HFFc6 (cell line): Measurements from ENCODE around the gene COA8. TPM values are rescaled to one million over a fixed set of nuclear protein-coding genes. Genes with fewer than 3 reads are reported as not detected.

Experiments
- DNase-seq: peaks from one replicate; pipeline ENCODE4 v3.0.0-alpha.2; 2018
- H3K27ac Mint-ChIP-seq: 2 replicates; pipeline ENCODE4 v1.8.0; 2020; ENCODE audit warnings: mild to moderate bottlenecking, mixed read lengths
- H3K27me3 Mint-ChIP-seq: 2 replicates; pipeline ENCODE4 v1.8.0; 2021; ENCODE audit warnings: mild to moderate bottlenecking, moderate library complexity, mixed read lengths; ENCODE audit not compliant: insufficient read depth
- H3K36me3 Mint-ChIP-seq: 2 replicates; pipeline ENCODE4 v1.8.0; 2021; ENCODE audit warnings: low read depth, mixed read lengths
- H3K4me1 Mint-ChIP-seq: 2 replicates; pipeline ENCODE4 v1.8.0; 2020; ENCODE audit warnings: low read depth, mixed read lengths
- H3K4me3 Mint-ChIP-seq: 2 replicates; pipeline ENCODE4 v1.8.0; 2020; ENCODE audit warnings: mild to moderate bottlenecking, moderate library complexity, mixed read lengths
- H3K9me3 Mint-ChIP-seq: 2 replicates; pipeline ENCODE4 v1.8.0; 2020; ENCODE audit warnings: mild to moderate bottlenecking, mixed read lengths
- CTCF ChIP-seq: fragments of 200-600 bp; sonication (generic); IDR thresholded peaks from 2 replicates; pipeline ENCODE4 v1.5.0; 2021; ENCODE audit warnings: antibody characterized with exemption, mild to moderate bottlenecking
- total RNA-seq, 6 experiments: library from RNA; stranded (reverse); fragmentation: NEBNext Ultra II Directional; extraction: Animal tissue kit (Norgen Biotek cat#: 25700); gene quantifications; 2 replicates in 1 of 6; 3 replicates in 5 of 6; pipeline ENCODE4 v1.2.3, GENCODE V29; 2021

COA8 gene
- total RNA-seq, 6 experiments from 2014 or later: 38.7 to 54.8 (median 46.9) TPM

- Mint-ChIP-seq H3K27ac (no peak overlapping the region), H3K4me1 (peaks cover 11% of the 10 kb centered on the region), H3K27me3 (0 out of 2 replicates have a peak, but pooled peaks cover 2% of the 10 kb centered on the region), H3K9me3 (no peaks in the 10 kb centered on the region), H3K4me3 (no peak overlapping the region), H3K36me3 (no peaks in the 10 kb centered on the region)
- TF ChIP-seq CTCF: peak; percentile 17; the same call in 1 of the 2 replicates
- DNase-seq: no peak
Observed at GRCh38 chr14:103544388-103545218, 18.2 kb upstream of the COA8 start.

- no peaks in the 10 kb centered on the region for H3K36me3 Mint-ChIP-seq
- H3K4me1 Mint-ChIP-seq: peaks cover 7% of the 10 kb centered on the region
- no peaks in the 10 kb centered on the region for H3K9me3 Mint-ChIP-seq
- H3K4me3 Mint-ChIP-seq: no peak overlapping the region
- no peak overlapping the region for H3K27ac Mint-ChIP-seq
- 0 out of 2 replicates have a peak, but pooled peaks cover 2% of the 10 kb centered on the region for H3K27me3 Mint-ChIP-seq
- no peak for TF ChIP-seq CTCF
- no peak for DNase-seq
Observed at GRCh38 chr14:103545219-103545914, 17.4 kb upstream of the COA8 start.

- no peaks in the 10 kb centered on the region for H3K4me1 Mint-ChIP-seq
- H3K4me3 Mint-ChIP-seq: no peak overlapping the region
- no peak for DNase-seq
- TF ChIP-seq CTCF: no peak
- no peaks in the 10 kb centered on the region for H3K36me3 Mint-ChIP-seq
- no peaks in the 10 kb centered on the region for H3K27me3 Mint-ChIP-seq
- H3K27ac Mint-ChIP-seq: no peak overlapping the region
- H3K9me3 Mint-ChIP-seq: no peaks in the 10 kb centered on the region
Observed at GRCh38 chr14:103545915-103546651, 16.7 kb upstream of the COA8 start.

GRCh38 chr14:103546652-103547454, 15.9 kb upstream of the COA8 start:
- TF ChIP-seq CTCF: peak; percentile 95
- Mint-ChIP-seq H3K36me3 (no peaks in the 10 kb centered on the region), H3K4me3 (no peak overlapping the region), H3K4me1 (peaks cover 5% of the 10 kb centered on the region), H3K9me3 (no peaks in the 10 kb centered on the region), H3K27me3 (no peaks in the 10 kb centered on the region), H3K27ac (no peak overlapping the region)
- peak; percentile 21 for DNase-seq

GRCh38 chr14:103547455-103547940, 15.3 kb upstream of the COA8 start:
- Mint-ChIP-seq H3K36me3 (no peaks in the 10 kb centered on the region), H3K9me3 (no peaks in the 10 kb centered on the region), H3K27ac (no peak overlapping the region), H3K4me1 (peaks cover 11% of the 10 kb centered on the region), H3K4me3 (no peak overlapping the region), H3K27me3 (no peaks in the 10 kb centered on the region)
- no peak for DNase-seq
- no peak for TF ChIP-seq CTCF
